Uterus (tissue), 2 donors: ENCODE measurements around the gene MANEAL.

Experiments
- CTCF ChIP-seq, 4 experiments: fragments of 200-600 bp in 2 of 4; fragments of 450-650 bp in 2 of 4; sonication (generic) in 2 of 4; IDR thresholded peaks; one replicate each; pipeline ENCODE4 v1.5.1; 2016 to 2019; ENCODE audit warnings: antibody characterized with exemption in 4 of 4, mild to moderate bottlenecking in 2 of 4, moderate library complexity in 1 of 4
- POLR2A ChIP-seq, 2 donors: fragments of 450-650 bp; IDR thresholded peaks; one replicate each; pipeline ENCODE4 v1.6.1; 2016; ENCODE audit warnings: antibody characterized with exemption in 2 of 2, mild to moderate bottlenecking in 1 of 2, moderate library complexity in 1 of 2

GRCh38 chr1:37828410-37829074 is 34.9 kb downstream of the MANEAL start:
- TF ChIP-seq CTCF (IDR thresholded peaks at IDR 0.05) (no peak), POLR2A (IDR thresholded peaks at IDR 0.05) (no peak)
